CD4-positive, alpha-beta T cell (primary cell): ENCODE data around the gene GPR151. TPM values are rescaled to one million over a fixed set of nuclear protein-coding genes. Genes with fewer than 3 reads are reported as not detected.

Source experiments
- ATAC-seq: fragments of 200-7000 bp; cut with Tn5 transposase; one replicate; pipeline ENCODE4 v1.10.0; 2022; ENCODE audit warnings: mild to moderate bottlenecking; ENCODE audit not compliant: poor library complexity
- CTCF ChIA-PET: fragments of 350-600 bp; sonication (Branson Sonifier 250); formaldehyde crosslinking; loops from one replicate; lab custom pipeline; 2021; ENCODE audit warnings: antibody characterized with exemption, inconsistent platforms; lab: Charles Lee
- POLR2A ChIA-PET: fragments of 350-600 bp; sonication (Branson Sonifier 250); formaldehyde crosslinking; loops from one replicate; lab custom pipeline; 2021; ENCODE audit warnings: antibody characterized with exemption, inconsistent platforms; lab: Charles Lee
- DNase-seq, 14 experiments: peaks; one replicate each; pipeline ENCODE4 v3.0.0-alpha.2; 2013 to 2020; ENCODE audit warnings: mixed read lengths in 2 of 14
- H3K27ac ChIP-seq, 2 donors: one replicate each; pipeline versions ENCODE4 v1.5.1 to v1.7.0; 2013; ENCODE audit warnings: low read length in 2 of 2, low read depth in 1 of 2, mild to moderate bottlenecking in 1 of 2
- H3K27me3 ChIP-seq, 2 experiments: 1 replicate in 1 of 2; 2 replicates in 1 of 2; pipeline versions ENCODE4 v1.6.1 to v1.7.0; 2013; ENCODE audit warnings: low read length in 2 of 2, control low read depth in 1 of 2, mild to moderate bottlenecking in 1 of 2, moderate library complexity in 1 of 2; ENCODE audit not compliant: insufficient read depth in 2 of 2, control insufficient read depth in 1 of 2
- H3K36me3 ChIP-seq: one replicate; pipeline ENCODE4 v1.6.1; 2013; ENCODE audit warnings: low read length, control low read depth; ENCODE audit not compliant: insufficient read depth
- H3K4me1 ChIP-seq: one replicate; pipeline ENCODE4 v1.6.1; 2013; ENCODE audit warnings: low read length, control low read depth; ENCODE audit not compliant: insufficient read depth
- H3K4me3 ChIP-seq: one replicate; pipeline ENCODE4 v1.5.1; 2013; ENCODE audit warnings: mild to moderate bottlenecking, low read length, moderate library complexity
- H3K9me3 ChIP-seq, 2 experiments: 1 replicate in 1 of 2; 2 replicates in 1 of 2; pipeline versions ENCODE4 v1.6.1 to v1.7.0; 2013; ENCODE audit warnings: low read length in 2 of 2, mild to moderate bottlenecking in 2 of 2, control low read depth in 1 of 2, moderate library complexity in 1 of 2; ENCODE audit not compliant: control insufficient read depth in 1 of 2, insufficient read depth in 1 of 2
- H3K27ac Mint-ChIP-seq: one replicate; pipeline ENCODE4 v1.8.0; 2020; ENCODE audit warnings: mixed read lengths
- H3K27me3 Mint-ChIP-seq: one replicate; pipeline ENCODE4 v1.8.0; 2021; ENCODE audit warnings: mixed read lengths
- H3K36me3 Mint-ChIP-seq: one replicate; pipeline ENCODE4 v1.8.0; 2021; ENCODE audit warnings: low read depth, mixed read lengths
- H3K4me1 Mint-ChIP-seq: one replicate; pipeline ENCODE4 v1.8.0; 2021; ENCODE audit warnings: low read depth, mixed read lengths
- H3K4me3 Mint-ChIP-seq: one replicate; pipeline ENCODE4 v1.8.0; 2020; ENCODE audit warnings: mild to moderate bottlenecking, mixed read lengths
- H3K9me3 Mint-ChIP-seq: one replicate; pipeline ENCODE4 v1.8.0; 2020; ENCODE audit warnings: mixed read lengths
- CTCF ChIP-seq: fragments of 200-600 bp; IDR thresholded peaks from one replicate; pipeline ENCODE4 v1.8.0; 2022; ENCODE audit warnings: antibody characterized with exemption, mild to moderate bottlenecking
- intact Hi-C, 2 experiments: fragments of 100-400 bp; cut with DNase I in 1 of 2; cut with micrococcal nuclease in 1 of 2; formaldehyde crosslinking; loops; one replicate each; pipeline versions ENCODE4 v1.15.1 to v1.9.0; 2023 to 2025; cut with DNase I, micrococcal nuclease
- total RNA-seq, 174 experiments: library from RNA in 2 of 174; stranded (reverse) in 2 of 174; gene quantifications; one replicate each; pipeline ENCODE4 v1.2.3 and lab custom pipeline; 2021 to 2026

Gene GPR151
- total RNA-seq, 2 experiments from 2014 or later: not detected

- Mint-ChIP-seq H3K36me3 (peaks cover 87% of the 10 kb centered on the region), H3K4me1 (peaks cover 22% of the 10 kb centered on the region), H3K27ac (no peak overlapping the region), H3K4me3 (no peak overlapping the region), H3K27me3 (no peaks in the 10 kb centered on the region), H3K9me3 (no peaks in the 10 kb centered on the region)
- no peak for DNase-seq
- TF ChIP-seq CTCF: peak; percentile 35
- Histone ChIP-seq H3K36me3 (peaks cover 70% of the 10 kb centered on the region), H3K4me3 (no peak overlapping the region), H3K9me3 (no peaks in the 10 kb centered on the region), H3K27me3 (no peaks in the 10 kb centered on the region), H3K27ac (no peak overlapping the region), H3K4me1 (no peaks in the 10 kb centered on the region)
- intact Hi-C loops: no loop called here
- ATAC-seq: no peak
- POLR2A ChIA-PET: interaction anchor here (1.5 kb wide), 1 partner anchor 20 kb away, joined by 3 read pairs; the partner anchor contains the start of gene TCERG1
- CTCF ChIA-PET: interaction anchor here (0.9 kb wide), 1 partner anchor 722 kb away, joined by 3 read pairs; no protein-coding TSS in a partner anchor
Observed at GRCh38 chr5:146466521-146467349, 49.3 kb downstream of the GPR151 start.

GRCh38 chr5:146463446-146463845 is 52.5 kb downstream of the GPR151 start:
- DNase-seq (no peak), ATAC-seq (no peak)
- ChIA-PET CTCF (no interaction called here), POLR2A (no interaction called here)
- H3K4me3 ChIP-seq: no peak overlapping the region
- H3K27ac ChIP-seq: no peak overlapping the region
- Mint-ChIP-seq H3K27ac (no peak overlapping the region), H3K4me1 (peaks cover 29% of the 10 kb centered on the region), H3K4me3 (no peak overlapping the region), H3K36me3 (peaks cover 96% of the 10 kb centered on the region), H3K9me3 (no peaks in the 10 kb centered on the region), H3K27me3 (no peaks in the 10 kb centered on the region)
- H3K36me3 ChIP-seq: peaks cover 74% of the 10 kb centered on the region
- H3K4me1 ChIP-seq: no peaks in the 10 kb centered on the region
- no peak for TF ChIP-seq CTCF
- H3K27me3 ChIP-seq: no peaks in the 10 kb centered on the region
- intact Hi-C loops: no loop called here
- H3K9me3 ChIP-seq: no peaks in the 10 kb centered on the region

Other genes starting within 250 kb of the GPR151 start
- gene POU4F3, start 177.4 kb downstream of the GPR151 start, total RNA-seq: under 1 TPM; 0.17 to 0.22 TPM
- gene TCERG1, start 68.9 kb downstream of the GPR151 start, total RNA-seq: 10 to 100 TPM; 88.0 to 88.7 TPM